ENCODE results near the gene CYFIP1. TPM values are rescaled to one million over a fixed set of nuclear protein-coding genes. Genes with fewer than 3 reads are reported as not detected.

Gene CYFIP1
- polyA plus RNA-seq, 3 donors, result 47.1 to 85.5 (median 63.8) TPM

- Mint-ChIP-seq H3K27me3 (ENCODE audit: low read depth in 3 of 3) (peaks cover 0 to 3% (median 1%) of the 10 kb centered on the region in 3 donors), H3K27ac (peak overlapping the region in 3 of 7 donors; percentile 41 to 61 (median 42)), H3K9me3 (no peaks in the 10 kb centered on the region), H3K4me3 (no peak overlapping the region), H3K36me3 (peaks cover 4 to 7% of the 10 kb centered on the region in 2 donors), H3K4me1 (peaks cover 55% of the 10 kb centered on the region)
- no peak for DNase-seq
- Histone ChIP-seq H3K79me2 (ENCODE audit: insufficient read depth, low read length) (peaks cover 73% of the 10 kb centered on the region), H3K4me2 (replicated peaks; ENCODE audit: extremely low read depth, low read length, poor library complexity, severe bottlenecking) (no peak overlapping the region), H3K4me1 (ENCODE audit: control insufficient read depth in 1 of 2, insufficient read depth in 2 of 2, low read length in 2 of 2) (peaks cover 36 to 37% of the 10 kb centered on the region in 2 donors), H2AFZ (ENCODE audit: insufficient read depth, low read depth, low read length, poor library complexity, severe bottlenecking) (no peak overlapping the region), H3K4me3 (replicated peaks in 1 of 3; ENCODE audit: low read depth in 2 of 3, low read length in 3 of 3) (no peak overlapping the region), H3K9ac (ENCODE audit: insufficient read depth, low read length, poor library complexity, severe bottlenecking) (no peak overlapping the region), H4K20me1 (ENCODE audit: insufficient read depth, low read length) (peaks cover 98% of the 10 kb centered on the region), H3K27ac (ENCODE audit: low read depth in 1 of 2, low read length in 2 of 2) (no peak overlapping the region), H3K36me3 (replicated peaks in 1 of 2; ENCODE audit: control insufficient read depth in 1 of 2, insufficient read depth in 2 of 2, low read length in 2 of 2) (no peaks in the 10 kb centered on the region), H3K27me3 (ENCODE audit: control insufficient read depth in 2 of 2, insufficient read depth in 2 of 2, low read length in 2 of 2) (no peaks in the 10 kb centered on the region), H3K9me3 (replicated peaks in 1 of 2; ENCODE audit: control insufficient read depth in 1 of 2, insufficient read depth in 1 of 2, low read length in 2 of 2) (no peaks in the 10 kb centered on the region)
- no peak for TF ChIP-seq CTCF (IDR thresholded peaks at IDR 0.05)
- WGBS (ENCODE audit: insufficient coverage), result 97% methylated on average over 20 of the region's 21 CpGs
- intact Hi-C loops (cut with micrococcal nuclease), result no loop called here
Measured at GRCh38 chr15:22952796-22953579, 27.2 kb downstream of the CYFIP1 start.

- Histone ChIP-seq H3K9ac (ENCODE audit: insufficient read depth, low read length, poor library complexity, severe bottlenecking) (no peak overlapping the region), H2AFZ (ENCODE audit: insufficient read depth, low read depth, low read length, poor library complexity, severe bottlenecking) (no peak overlapping the region), H3K4me2 (replicated peaks; ENCODE audit: extremely low read depth, low read length, poor library complexity, severe bottlenecking) (no peak overlapping the region), H3K27ac (ENCODE audit: low read depth in 1 of 2, low read length in 2 of 2) (no peak overlapping the region), H4K20me1 (ENCODE audit: insufficient read depth, low read length) (peaks cover 99% of the 10 kb centered on the region), H3K4me1 (ENCODE audit: control insufficient read depth in 1 of 2, insufficient read depth in 2 of 2, low read length in 2 of 2) (peaks cover 23 to 32% of the 10 kb centered on the region in 2 donors), H3K27me3 (ENCODE audit: control insufficient read depth in 2 of 2, insufficient read depth in 2 of 2, low read length in 2 of 2) (no peaks in the 10 kb centered on the region), H3K9me3 (replicated peaks in 1 of 2; ENCODE audit: control insufficient read depth in 1 of 2, insufficient read depth in 1 of 2, low read length in 2 of 2) (no peaks in the 10 kb centered on the region), H3K4me3 (replicated peaks in 1 of 3; ENCODE audit: low read depth in 2 of 3, low read length in 3 of 3) (no peak overlapping the region), H3K79me2 (ENCODE audit: insufficient read depth, low read length) (peaks cover 80% of the 10 kb centered on the region), H3K36me3 (replicated peaks in 1 of 2; ENCODE audit: control insufficient read depth in 1 of 2, insufficient read depth in 2 of 2, low read length in 2 of 2) (peaks cover 0 to 10% of the 10 kb centered on the region in 2 donors)
- DNase-seq, result no peak
- Mint-ChIP-seq H3K4me3 (no peak overlapping the region), H3K27me3 (ENCODE audit: low read depth in 3 of 3) (peaks cover 0 to 3% (median 1%) of the 10 kb centered on the region in 3 donors), H3K9me3 (no peaks in the 10 kb centered on the region), H3K4me1 (peaks cover 45% of the 10 kb centered on the region), H3K27ac (peak overlapping the region in 1 of 7 donors; percentile 76), H3K36me3 (peaks cover 8 to 16% of the 10 kb centered on the region in 2 donors)
- intact Hi-C loops (cut with micrococcal nuclease), result no loop called here
- no peak for TF ChIP-seq CTCF (IDR thresholded peaks at IDR 0.05)
- WGBS (ENCODE audit: insufficient coverage), result 97% methylated on average over 27 of the region's 39 CpGs
Measured at GRCh38 chr15:22951381-22952280, 28.5 kb downstream of the CYFIP1 start.
